ENCODE data around the gene SLAMF9. TPM values are rescaled to one million over a fixed set of nuclear protein-coding genes. Genes with fewer than 3 reads are reported as not detected.

SLAMF9 gene
- total RNA-seq, 6 experiments from 2014 or later, result 0.68 to 2.2 (median 1.6) TPM; not detected in 2

DNA sequence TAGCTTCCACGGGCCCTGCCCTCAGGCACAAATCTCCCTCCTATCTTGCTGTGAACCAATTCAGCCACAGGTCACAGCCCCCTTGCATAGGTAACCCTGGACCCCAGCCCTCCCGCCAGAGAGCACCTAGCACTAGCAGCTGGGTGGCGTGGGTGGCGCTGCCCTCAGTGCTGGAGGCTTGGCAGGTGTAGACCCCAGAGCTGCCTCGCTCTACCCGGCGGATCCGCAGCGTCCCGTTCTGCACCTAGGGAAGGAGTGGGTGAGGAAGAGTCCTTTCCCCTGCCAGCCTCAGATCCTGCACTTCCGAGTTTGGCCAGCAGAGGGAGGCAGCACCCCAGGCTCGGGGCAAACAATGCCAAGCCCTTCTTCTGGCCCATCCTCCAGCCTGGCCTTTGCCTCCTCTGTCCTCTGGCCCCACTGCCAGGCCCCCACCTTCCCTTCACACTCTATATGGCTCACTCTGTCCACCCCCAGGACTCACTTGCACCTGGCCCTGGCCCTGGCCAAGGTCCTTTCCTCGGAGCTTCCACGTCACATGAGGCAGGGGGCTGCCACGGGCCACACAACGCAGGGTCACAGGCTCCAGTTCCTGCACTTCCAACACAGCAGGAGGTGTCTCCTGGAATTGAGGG lies 17.6 kb downstream of the SLAMF9 start:
- Histone ChIP-seq H3K4me1 (peaks cover 0 to 34% (median 9%) of the 10 kb centered on the region in 4 donors), H3K9me3 (no peaks in the 10 kb centered on the region), H3K27me3 (no peaks in the 10 kb centered on the region), H3K4me3 (no peak overlapping the region), H3K27ac (no peak overlapping the region), H3K36me3 (peaks cover 0 to 13% (median 0%) of the 10 kb centered on the region in 4 donors)
- 22% methylated on average over 4 of the region's 16 CpGs for WGBS (ENCODE audit: insufficient coverage, low coverage, low lambda C conversion rate, missing lambda C conversion rate)
- ATAC-seq (peak; percentile 82 to 94 (median 86)), DNase-seq (peak; percentile 75 to 86 (median 83))
- intact Hi-C loops (cut with DNase I), result no loop called here
- TF ChIP-seq, protein P1, sequence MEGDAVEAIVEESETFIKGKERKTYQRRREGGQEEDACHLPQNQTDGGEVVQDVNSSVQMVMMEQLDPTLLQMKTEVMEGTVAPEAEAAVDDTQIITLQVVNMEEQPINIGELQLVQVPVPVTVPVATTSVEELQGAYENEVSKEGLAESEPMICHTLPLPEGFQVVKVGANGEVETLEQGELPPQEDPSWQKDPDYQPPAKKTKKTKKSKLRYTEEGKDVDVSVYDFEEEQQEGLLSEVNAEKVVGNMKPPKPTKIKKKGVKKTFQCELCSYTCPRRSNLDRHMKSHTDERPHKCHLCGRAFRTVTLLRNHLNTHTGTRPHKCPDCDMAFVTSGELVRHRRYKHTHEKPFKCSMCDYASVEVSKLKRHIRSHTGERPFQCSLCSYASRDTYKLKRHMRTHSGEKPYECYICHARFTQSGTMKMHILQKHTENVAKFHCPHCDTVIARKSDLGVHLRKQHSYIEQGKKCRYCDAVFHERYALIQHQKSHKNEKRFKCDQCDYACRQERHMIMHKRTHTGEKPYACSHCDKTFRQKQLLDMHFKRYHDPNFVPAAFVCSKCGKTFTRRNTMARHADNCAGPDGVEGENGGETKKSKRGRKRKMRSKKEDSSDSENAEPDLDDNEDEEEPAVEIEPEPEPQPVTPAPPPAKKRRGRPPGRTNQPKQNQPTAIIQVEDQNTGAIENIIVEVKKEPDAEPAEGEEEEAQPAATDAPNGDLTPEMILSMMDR (IDR thresholded peaks at IDR 0.05), result peak; percentile 96 to 98 (median 97)
- no peak for TF ChIP-seq POLR2A (IDR thresholded peaks at IDR 0.05)

DNA sequence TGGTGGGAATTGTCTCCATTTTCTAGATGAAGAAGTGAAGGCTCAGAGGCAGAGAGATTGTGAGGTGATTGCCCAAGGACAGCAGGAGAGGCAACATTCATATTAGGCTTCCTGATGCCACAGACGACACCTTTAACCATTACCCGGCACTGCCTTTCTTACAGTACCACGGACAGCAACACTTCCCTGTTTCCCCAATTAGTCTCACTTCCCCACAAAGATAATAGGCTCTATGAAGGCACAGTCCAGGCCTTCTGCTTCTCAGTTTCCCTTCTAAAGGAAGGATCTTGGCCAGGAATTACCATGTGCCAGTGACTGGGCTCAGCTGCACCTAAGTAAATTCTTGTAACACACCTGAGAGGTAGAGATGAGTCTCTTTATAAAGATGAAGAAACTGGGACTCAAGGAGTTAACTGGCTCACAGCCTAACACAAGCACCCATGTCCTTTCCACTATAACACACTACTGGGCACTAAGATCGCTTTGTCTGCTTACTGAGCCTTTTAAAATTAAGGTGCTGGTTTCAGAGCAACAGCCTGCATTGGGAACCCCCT lies 18.2 kb downstream of the SLAMF9 start:
- peaks cover 0 to 34% (median 9%) of the 10 kb centered on the region in 4 donors for H3K4me1 ChIP-seq
- TF ChIP-seq POLR2A (IDR thresholded peaks at IDR 0.05), result no peak
- TF ChIP-seq, protein P1 (IDR thresholded peaks at IDR 0.05), result no peak
- no peaks in the 10 kb centered on the region for H3K27me3 ChIP-seq
- ATAC-seq (peak in 1 of 4 donors; percentile 32), DNase-seq (no peak)
- H3K4me3 ChIP-seq, result no peak overlapping the region
- no peaks in the 10 kb centered on the region for H3K9me3 ChIP-seq
- peaks cover 0 to 13% (median 0%) of the 10 kb centered on the region in 4 donors for H3K36me3 ChIP-seq
- intact Hi-C loops (cut with DNase I), result no loop called here
- WGBS (ENCODE audit: insufficient coverage, low coverage, low lambda C conversion rate, missing lambda C conversion rate), result 79% methylated on average over 4 of the region's 4 CpGs
- H3K27ac ChIP-seq, result no peak overlapping the region

DNA sequence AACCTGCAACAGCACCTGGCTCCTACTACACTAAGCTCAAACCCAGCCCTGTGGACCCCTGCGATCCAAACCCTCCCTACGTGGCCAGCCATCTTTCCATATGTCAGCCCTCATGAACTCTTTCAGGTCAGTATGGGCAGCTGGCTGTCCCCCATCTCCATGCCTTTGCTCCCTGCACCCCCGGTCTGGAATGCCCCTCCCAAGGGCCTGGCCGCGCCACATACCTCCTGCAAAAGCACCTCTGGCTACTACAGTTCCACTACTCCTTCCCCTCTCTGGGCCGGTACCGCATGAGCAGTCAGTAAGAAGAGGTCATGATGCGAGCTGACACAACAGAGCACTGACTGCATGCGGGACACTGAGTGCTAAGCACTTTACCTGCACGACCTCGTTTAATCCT lies 18.7 kb downstream of the SLAMF9 start:
- Histone ChIP-seq H3K27ac (no peak overlapping the region), H3K9me3 (no peaks in the 10 kb centered on the region), H3K4me3 (no peak overlapping the region), H3K36me3 (peaks cover 0 to 13% (median 0%) of the 10 kb centered on the region in 4 donors), H3K27me3 (no peaks in the 10 kb centered on the region), H3K4me1 (peaks cover 0 to 34% (median 9%) of the 10 kb centered on the region in 4 donors)
- TF ChIP-seq POLR2A (IDR thresholded peaks at IDR 0.05), result no peak
- TF ChIP-seq, protein P1 (IDR thresholded peaks at IDR 0.05), result no peak
- ATAC-seq, result no peak
- WGBS (ENCODE audit: insufficient coverage, low coverage, low lambda C conversion rate, missing lambda C conversion rate), result 80% methylated on average over 5 of the region's 11 CpGs
- DNase-seq, result no peak
- intact Hi-C loops (cut with DNase I), result no loop called here

DNA sequence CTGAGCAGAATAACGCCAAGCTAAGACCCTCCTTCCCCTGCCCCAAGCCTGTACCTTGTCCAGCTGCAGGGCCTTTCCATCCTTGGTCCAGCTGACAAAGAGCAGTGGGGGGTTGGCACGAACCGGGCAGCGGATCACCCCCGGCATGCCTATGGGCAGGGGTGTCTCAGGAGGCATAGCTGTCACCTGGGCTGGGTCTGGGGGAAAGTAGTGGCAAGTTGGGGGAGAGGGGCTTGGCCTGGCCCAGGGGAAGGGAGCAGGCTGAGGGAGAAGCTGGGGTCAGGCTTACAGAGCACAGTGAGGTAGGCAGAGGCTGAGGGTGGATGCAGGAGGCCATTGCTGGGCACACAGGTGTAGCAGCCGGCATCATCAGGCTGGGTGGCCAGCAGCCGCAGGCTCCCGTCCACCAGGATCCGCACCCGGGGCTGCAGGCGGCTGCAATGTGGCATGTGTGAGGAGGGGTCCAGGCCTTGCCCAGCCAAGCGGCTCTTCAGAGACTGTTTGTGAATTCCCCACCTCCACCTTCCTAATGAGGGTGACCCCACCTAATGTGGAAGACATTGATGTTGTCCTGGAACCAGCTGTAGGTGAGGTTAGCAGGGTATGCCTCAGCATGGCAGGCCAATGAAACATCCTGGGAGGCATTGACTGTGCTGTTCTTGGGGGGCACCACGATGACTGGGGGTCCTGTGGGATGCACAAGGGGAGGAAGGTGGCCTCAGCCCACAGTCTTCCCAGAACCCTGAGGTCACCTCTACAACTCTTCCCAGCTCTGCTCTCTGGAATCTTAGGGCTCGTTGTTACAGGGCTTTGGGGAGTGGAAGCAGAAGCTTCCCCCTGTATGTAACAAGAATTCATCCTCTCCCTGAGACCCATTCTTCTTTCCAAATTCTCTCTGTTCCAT lies 19.6 kb downstream of the SLAMF9 start:
- peaks cover 0 to 13% (median 0%) of the 10 kb centered on the region in 4 donors for H3K36me3 ChIP-seq
- intact Hi-C loops (cut with DNase I), result loop anchor here in 1 of 2 donors (5.0 kb wide), 1 partner anchor 68 kb away; no protein-coding TSS in a partner anchor
- no peak overlapping the region for H3K27ac ChIP-seq
- no peak overlapping the region for H3K4me3 ChIP-seq
- TF ChIP-seq, protein P1 (IDR thresholded peaks at IDR 0.05), result no peak
- TF ChIP-seq POLR2A (IDR thresholded peaks at IDR 0.05), result no peak
- WGBS (ENCODE audit: insufficient coverage, low coverage, low lambda C conversion rate, missing lambda C conversion rate), result 80% methylated on average over 2 of the region's 14 CpGs
- H3K27me3 ChIP-seq, result no peaks in the 10 kb centered on the region
- peaks cover 0 to 33% (median 9%) of the 10 kb centered on the region in 4 donors for H3K4me1 ChIP-seq
- ATAC-seq, result no peak
- DNase-seq, result no peak
- H3K9me3 ChIP-seq, result no peaks in the 10 kb centered on the region

Measured in right lobe of liver (tissue), 6 donors.